ENCODE measurements around the gene CASP7.

Gene CASP7

DNA sequence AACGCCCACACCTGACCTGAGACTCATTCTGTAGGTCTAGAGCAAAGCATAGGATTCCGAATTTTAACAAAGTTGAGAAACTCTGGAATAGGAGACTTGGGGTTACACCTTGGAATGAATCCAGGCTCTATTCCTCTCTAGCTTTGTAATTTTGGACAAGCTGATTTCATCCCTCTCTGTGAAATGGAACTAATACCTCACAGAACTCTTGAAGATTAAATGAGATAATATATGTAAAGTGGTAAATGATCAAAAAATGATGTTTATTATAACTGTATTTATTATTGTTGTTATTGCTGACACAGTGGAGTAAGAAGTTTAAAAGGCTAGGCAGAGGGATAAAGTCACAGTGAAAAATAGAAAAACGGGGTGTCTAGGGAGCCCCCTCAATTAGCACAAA, 32.3 kb downstream of the CASP7 start:
- DNase-seq (ENCODE audit: low spot score): no peak

GRCh38 chr10:113712755-113713639, 33.3 kb downstream of the CASP7 start:
- no peak for DNase-seq (ENCODE audit: low spot score)

GRCh38 chr10:113713640-113713982, 33.9 kb downstream of the CASP7 start:
- no peak for DNase-seq (ENCODE audit: low spot score)

GRCh38 chr10:113716109-113716910, 36.6 kb downstream of the CASP7 start:
- no peak for DNase-seq (ENCODE audit: low spot score)

DNA sequence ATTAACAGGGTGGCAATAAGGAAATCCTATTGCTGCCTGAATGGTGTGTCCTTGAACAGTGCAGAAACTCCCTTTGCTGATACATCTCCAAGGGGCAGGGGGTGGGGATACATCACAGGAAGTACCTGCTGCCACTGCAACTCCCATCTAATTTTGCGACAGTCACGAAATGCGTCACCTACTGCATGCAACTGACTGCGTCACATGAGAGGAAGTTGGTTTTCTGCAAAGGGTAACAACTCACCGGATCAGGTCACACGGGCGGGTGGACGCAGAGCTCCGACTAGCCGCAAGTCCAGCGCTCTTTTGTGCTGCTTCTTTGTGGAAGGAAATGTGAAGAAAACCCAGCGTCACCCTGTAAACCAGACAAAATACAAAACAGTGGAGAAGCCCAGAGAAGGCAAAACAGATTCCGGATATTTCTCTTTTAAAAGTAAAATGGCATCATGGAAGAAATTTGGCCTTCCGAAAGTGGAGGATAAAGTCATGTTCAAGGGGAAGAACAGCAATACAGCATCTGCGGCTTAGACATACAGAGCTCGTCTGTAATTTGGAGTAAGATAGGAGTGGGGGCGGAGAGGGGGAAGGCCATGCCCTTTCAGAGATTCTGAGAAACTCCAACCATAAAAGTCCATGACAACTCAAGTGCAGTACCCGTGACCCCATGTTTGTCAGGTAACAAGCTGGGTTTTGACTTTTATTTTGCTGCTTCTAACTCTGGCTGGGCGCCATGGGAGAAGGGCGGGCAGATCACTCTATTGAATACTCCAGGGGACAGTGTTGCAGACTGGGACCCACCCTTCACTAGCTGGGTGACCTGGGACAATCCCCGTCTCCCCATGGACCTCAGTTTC, 39.5 kb downstream of the CASP7 start:
- no peak for DNase-seq (ENCODE audit: low spot score)

GRCh38 chr10:113720386-113720785, 40.7 kb downstream of the CASP7 start:
- DNase-seq (ENCODE audit: low spot score): no peak

GRCh38 chr10:113732160-113732881, 52.6 kb downstream of the CASP7 start:
- DNase-seq (ENCODE audit: low spot score): no peak

GRCh38 chr10:113732966-113733365, 53.3 kb downstream of the CASP7 start:
- no peak for DNase-seq (ENCODE audit: low spot score)

DNA sequence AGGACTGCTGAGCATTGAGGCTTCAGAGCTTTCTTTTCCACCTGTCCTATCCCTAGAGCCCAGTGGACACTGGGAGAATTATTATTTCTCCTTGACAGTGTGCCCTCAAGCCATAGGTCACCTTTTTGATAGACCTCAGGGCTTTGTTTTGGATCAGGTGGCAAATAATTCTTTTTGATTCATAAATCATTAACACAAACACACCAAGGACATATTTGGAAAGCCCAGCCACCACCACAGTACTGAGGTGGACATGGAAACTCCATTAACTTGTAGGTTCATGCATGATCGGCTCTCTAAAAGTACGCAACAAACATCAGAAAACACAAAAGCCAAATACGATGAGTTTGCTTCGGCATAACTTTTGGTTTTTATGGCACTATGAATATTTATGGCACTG, 53.9 kb downstream of the CASP7 start:
- DNase-seq (ENCODE audit: low spot score): no peak

- no peak for DNase-seq (ENCODE audit: low spot score)
Observed at GRCh38 chr10:113735913-113736312, 56.2 kb downstream of the CASP7 start.

DNA sequence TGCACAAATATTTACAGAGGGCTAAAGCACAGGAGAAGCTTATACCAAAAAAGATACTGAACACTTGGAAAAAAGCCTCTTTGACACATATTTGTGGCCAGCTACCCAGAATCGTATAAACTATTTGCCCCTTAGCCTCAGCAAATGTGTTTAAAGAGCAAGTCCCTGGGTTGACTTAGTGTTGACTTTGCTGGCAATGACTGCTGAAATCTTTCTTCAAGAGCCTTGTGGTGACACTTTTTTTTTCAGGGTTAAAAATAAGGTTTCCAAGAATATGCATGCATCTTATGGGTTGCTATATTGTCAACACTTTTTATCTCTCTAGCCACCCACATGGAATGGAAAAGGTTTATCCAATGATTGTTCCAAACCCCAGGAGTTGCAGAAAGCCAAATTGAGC, 56.9 kb downstream of the CASP7 start:
- no peak for DNase-seq (ENCODE audit: low spot score)

- no peak for DNase-seq (ENCODE audit: low spot score)
Observed at GRCh38 chr10:113739031-113739430, 59.3 kb downstream of the CASP7 start.

DNA sequence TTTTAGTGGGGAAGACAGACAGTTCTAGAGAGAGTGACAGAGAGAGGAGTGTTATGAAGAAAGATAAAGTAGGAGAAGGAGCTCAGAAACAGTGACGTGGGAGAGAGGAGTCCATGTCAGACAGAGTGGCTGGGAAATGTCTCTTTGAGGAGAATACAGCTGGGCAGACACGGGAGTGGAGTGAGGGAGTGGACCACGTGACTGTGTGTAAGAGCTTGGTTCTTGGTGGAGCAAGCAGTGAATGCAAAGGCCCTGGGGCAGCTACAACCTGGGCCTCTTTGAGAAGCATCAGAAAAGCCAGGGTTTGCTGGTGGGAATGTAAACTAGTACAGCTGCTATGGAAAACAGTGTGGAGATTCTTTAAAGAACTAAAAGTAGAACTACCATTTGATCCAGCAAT, 59.9 kb downstream of the CASP7 start:
- no peak for DNase-seq (ENCODE audit: low spot score)

GRCh38 chr10:113740850-113741249, 61.1 kb downstream of the CASP7 start:
- DNase-seq (ENCODE audit: low spot score): no peak

GRCh38 chr10:113742466-113742865, 62.8 kb downstream of the CASP7 start:
- no peak for DNase-seq (ENCODE audit: low spot score)

DNA sequence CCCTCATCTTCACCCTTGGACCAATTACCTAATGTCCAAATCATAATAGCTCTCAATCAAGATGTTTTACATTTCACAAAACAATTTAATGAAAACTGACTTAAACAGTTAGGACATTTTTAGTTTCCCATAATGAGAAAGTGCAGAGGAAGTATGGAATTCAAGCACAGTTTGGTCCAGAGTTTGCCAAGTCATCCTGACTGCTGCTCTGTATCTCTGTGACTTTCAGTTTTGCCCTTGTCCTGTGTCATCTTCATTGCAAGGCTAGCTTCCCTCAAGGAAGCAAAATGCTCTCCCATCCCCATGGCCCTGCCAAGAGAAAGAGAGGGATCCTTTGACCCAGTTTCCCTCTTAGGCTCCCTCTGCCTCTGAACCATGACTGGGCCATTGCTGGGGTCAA, 63.9 kb downstream of the CASP7 start:
- DNase-seq (ENCODE audit: low spot score): no peak

- DNase-seq (ENCODE audit: low spot score): no peak
Observed at GRCh38 chr10:113745374-113745773, 65.7 kb downstream of the CASP7 start.

- no peak for DNase-seq (ENCODE audit: low spot score)
Observed at GRCh38 chr10:113746217-113746957, 66.7 kb downstream of the CASP7 start.

DNA sequence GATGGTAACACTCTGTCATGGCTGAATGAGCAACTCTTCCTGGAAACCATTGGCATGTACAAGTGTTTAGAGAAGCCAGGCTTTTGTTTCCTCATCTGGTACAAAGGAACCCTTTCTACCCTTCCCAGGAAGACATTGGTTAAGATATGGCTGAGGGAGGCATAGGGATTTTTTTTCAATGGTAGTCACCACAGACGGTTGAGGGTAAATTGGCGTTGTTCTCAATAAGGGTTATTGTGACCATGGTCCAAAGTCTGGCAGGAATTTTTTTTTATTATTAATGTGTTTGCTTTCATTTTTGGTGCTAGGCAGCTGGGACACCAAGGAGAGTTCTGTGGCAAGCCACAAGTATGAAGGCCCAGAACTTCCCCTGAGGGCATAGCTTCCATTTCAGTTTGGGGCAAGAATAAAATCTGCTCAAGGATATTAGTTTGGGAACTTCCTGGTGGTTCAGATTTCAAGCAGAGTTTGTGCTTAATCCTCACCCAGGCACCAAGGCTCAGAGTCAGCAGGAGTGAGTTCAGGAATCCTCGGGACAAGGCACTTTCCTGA, 71.5 kb downstream of the CASP7 start, which contains the start of gene PLEKHS1:
Gene PLEKHS1 (plus strand): TSS at position 502 of the 552 bp plus-strand sequence. CDS start 3,596 bp downstream, outside the sequence.
- DNase-seq (ENCODE audit: low spot score): no peak

DNA sequence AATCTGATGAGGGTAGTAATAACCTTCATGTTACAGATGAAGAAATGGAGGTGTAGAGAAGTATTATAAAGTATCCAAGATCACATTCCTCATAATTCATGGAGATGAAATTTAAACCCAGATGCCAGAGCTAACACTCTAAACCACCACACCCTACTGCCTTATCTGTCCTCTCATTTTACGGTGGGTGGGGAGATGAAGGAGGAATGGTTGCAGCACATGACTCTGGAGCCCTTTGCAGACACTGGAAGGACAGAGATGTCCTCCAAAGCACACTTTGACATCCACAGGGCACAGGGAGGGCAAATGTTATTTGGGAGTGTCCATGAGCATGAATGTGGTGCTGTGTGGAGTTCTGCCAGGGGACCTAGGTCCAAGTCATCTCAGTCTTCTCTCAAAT, 72.8 kb downstream of the CASP7 start:
- no peak for DNase-seq (ENCODE audit: low spot score)

Measured in SK-N-DZ (cell line).